Skin of body (tissue), 2 donors: ENCODE data around the gene ICOSLG. TPM values are rescaled to one million over a fixed set of nuclear protein-coding genes. Genes with fewer than 3 reads are reported as not detected.
"Not testable (repeated sequence)": the region's sequence is repeated elsewhere in the genome, so short reads cannot be mapped to it uniquely, and the experiment has no call there.

Experiments
- DNase-seq: peaks from one replicate; lab custom pipeline; 2025; lab: John Stamatoyannopoulos, UW
- total RNA-seq: library from RNA; depleted of rRNA; stranded (reverse); fragments of >200 nt; gene quantifications from one replicate; pipeline ENCODE4 v1.2.3, GENCODE V29; 2014

ICOSLG gene
- total RNA-seq, 1 donor from 2014 or later, result 3.5 TPM

GRCh38 chr21:44265734-44266270 is 25.1 kb upstream of the ICOSLG start:
- no peak for DNase-seq

GRCh38 chr21:44263768-44264167 is 23.0 kb upstream of the ICOSLG start:
- DNase-seq, result no peak

GRCh38 chr21:44263221-44263760 is 22.5 kb upstream of the ICOSLG start:
- no peak for DNase-seq

GRCh38 chr21:44262338-44263056 is 21.8 kb upstream of the ICOSLG start:
- no peak for DNase-seq

- no peak for DNase-seq
These were observed 21.0 kb upstream of the ICOSLG start, which contains the start of gene DNMT3L for GRCh38 chr21:44261675-44262295. Gene DNMT3L, minus strand, starts transcription at chr21:44261897. Its CDS starts 638 bp downstream, at chr21:44261259.

DNA sequence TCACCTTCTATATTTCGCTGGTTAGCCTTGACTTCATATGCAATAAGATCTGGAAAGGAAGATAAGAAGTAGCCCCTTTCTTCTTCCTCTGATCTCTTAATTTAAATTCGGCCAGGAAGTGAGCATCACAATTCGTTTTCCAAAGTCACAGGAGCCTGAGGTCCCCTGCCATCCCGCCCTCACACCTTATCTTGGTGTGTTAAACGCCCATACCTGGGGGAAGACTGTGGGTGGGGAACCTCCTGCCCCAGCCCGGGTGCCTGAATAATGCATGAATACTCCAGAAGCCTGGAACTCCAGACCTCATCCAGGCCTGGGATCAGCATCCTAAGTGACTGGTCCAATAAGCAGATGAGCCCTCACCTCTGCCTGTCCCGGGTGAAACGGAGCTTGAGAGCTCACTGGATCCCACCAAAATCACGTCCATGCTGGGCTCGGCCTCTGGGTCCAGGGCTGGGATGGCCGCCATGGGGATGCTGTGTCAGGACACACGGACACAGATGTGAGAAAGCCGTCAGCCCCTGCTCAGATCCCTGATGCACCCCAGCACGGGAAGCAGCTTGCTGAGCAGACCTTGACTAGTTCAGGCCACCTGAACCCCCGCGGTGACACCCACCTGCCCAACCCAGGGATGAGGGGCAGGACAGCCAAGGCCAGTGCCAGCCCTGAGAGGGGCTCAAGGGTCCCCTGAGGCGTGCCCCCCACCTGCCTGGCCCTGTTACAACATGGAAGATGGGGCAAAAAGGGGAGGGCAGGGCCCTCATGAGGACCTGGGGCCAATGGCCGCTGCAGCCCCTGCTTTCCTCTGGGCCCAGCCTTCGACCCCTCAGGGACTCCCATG is 20.3 kb upstream of the ICOSLG start:
- no peak for DNase-seq

GRCh38 chr21:44260066-44260465 is 19.3 kb upstream of the ICOSLG start:
- DNase-seq, result no peak

GRCh38 chr21:44259082-44259705 is 18.5 kb upstream of the ICOSLG start:
- no peak for DNase-seq

GRCh38 chr21:44258056-44258725 is 17.4 kb upstream of the ICOSLG start:
- no peak for DNase-seq

- no peak for DNase-seq
These were observed 14.8 kb upstream of the ICOSLG start for GRCh38 chr21:44255511-44255981.

DNA sequence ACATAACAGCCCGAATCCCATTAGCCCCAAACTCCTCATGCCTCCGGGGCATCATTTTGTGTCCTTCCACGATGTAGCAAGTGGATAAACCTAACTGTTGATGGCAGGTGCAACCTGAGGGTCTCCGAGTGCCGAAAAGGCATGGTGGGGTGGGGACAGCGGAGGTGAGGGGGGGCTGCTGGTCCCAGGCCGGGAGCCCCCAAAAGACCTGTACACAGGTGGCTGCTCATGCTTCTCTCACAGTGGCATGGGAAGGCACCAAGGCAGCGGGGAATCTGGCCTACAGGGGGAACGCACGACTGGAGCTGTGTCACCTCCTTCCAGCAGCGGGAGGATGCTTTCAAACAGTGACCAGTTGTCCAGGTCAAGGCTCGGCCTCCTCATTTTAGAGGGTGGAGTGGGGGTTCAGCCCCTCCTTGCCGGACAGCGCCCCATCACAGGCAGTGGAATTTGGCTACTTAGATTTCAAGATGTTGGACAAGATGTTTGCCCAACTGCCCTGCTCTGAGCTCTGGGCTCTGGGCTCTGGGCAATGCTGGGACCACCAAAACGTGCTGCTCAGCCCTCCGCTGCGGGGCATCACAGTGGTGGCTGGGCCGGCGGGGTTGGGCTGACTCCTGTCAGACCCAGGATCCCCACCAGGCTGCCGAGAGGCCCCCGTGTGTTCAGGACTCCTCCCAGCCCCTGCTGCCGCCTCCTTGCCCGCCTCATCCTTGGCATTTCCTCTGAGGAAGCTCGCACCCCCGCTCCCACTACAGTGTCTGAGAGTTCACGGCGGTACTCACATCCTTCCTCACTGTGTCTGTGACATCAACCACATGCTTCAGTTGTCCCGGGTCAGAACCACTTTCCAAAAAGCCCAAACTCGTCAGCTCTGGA is 13.3 kb upstream of the ICOSLG start:
- no peak for DNase-seq

GRCh38 chr21:44249204-44250037 is 8.7 kb upstream of the ICOSLG start:
- DNase-seq, result not testable (repeated sequence)

GRCh38 chr21:44247904-44248303 is 7.2 kb upstream of the ICOSLG start:
- DNase-seq, result not testable (repeated sequence)

- DNase-seq, result not testable (repeated sequence)
These were observed 3.2 kb upstream of the ICOSLG start for GRCh38 chr21:44243980-44244379.

DNA sequence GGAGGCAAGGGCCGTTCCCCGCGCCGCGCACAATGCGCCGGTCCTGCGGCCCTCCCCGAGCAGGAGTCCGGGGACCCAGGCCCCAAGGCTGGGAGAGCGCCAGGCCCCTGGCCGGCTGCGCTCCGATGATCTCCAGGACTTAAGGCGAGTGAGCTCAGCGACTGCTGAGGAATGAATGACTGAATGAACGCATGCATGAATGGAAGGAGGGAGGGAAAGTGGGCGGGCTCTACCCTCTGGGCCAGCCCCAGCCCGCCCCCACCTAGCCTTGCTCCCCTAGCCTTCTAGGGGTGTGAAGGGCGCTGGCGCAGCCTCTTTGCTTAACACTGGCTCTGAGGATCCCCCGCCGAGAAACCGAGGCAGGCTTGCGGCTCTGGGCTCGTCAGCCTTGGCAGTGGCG is 538 bp upstream of the ICOSLG start:
- not testable (repeated sequence) for DNase-seq

DNA sequence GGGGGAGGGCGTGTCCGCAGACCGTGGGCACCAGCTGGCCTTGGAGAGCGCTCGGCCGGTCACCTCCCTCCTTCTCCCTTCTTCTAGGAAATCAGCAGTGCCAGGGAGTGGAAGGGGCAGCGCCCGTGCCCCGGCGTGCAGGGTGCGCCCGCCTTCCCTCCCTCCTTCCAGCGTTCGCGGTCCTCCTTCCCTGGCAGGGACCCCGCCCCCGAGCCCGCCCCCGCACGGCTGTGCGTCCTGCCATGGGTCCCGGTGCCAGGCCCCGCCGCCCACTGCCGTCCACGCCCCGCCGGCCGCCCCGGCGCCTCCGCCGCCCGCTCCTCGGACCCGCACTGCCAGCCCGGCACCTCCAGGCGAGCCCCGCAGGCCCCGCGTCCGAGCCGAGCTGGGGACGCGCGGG is 390 bp downstream of the ICOSLG start:
- not testable (repeated sequence) for DNase-seq

DNA sequence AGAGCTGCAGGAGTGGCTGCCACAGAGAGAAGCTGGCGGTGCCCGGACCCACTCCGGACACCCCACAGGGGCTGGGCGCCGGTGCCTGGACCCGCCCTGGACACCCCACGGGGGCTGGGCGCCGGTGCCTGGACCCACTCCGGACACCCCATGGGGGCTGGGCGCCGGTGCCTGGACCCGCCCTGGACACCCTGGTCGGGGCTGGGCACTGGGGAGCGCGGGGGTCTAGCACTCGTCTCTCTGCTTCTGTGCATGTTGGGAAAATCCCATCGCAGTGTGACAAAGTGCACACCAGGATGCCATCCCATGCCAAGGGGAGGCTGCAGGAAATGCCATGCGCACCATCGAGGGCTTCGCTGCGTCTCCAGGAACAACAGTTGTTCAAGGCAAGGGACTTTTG is 11.2 kb downstream of the ICOSLG start:
- not testable (repeated sequence) for DNase-seq

DNA sequence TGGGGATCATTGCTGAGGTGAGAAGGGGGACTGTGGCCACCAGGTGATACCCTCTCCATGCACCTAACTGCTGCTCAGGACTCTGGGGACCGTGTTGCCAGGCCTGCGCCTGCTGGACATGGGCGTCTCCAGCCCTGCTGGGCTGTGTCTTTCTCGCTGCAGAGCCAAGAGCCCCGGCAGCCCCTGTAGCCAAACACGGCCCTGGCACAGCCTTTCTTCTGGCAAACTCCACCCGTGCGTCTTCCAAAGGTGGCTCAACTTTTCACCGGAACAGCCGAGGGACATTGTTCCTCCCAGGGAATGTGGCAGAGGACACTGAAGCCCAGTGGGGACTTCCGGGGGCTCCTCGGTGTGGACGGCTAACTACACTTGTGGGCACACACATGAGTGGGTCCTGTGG is 12.6 kb downstream of the ICOSLG start:
- DNase-seq, result not testable (repeated sequence)
